Peyer's patch (tissue), 4 donors: ENCODE results near the gene TBL3. TPM values are rescaled to one million over a fixed set of nuclear protein-coding genes. Genes with fewer than 3 reads are reported as not detected.

ENCODE experiments used
- DNase-seq, 3 donors: peaks; one replicate each; pipeline ENCODE4 v3.0.0-alpha.2; 2017 to 2019
- H3K27ac ChIP-seq, 4 donors: fragments of 200-600 bp; sonication (generic); one replicate each; pipeline ENCODE4 v1.5.1; 2016 to 2019
- H3K27me3 ChIP-seq, 2 donors: fragments of 200-600 bp; sonication (generic); one replicate each; pipeline ENCODE4 v1.5.1; 2019
- H3K36me3 ChIP-seq, 3 donors: fragments of 200-600 bp; sonication (generic); one replicate each; pipeline ENCODE4 v1.5.1; 2016 to 2019
- H3K4me1 ChIP-seq, 4 donors: fragments of 200-600 bp; sonication (generic); one replicate each; pipeline ENCODE4 v1.5.1; 2016 to 2019
- H3K4me3 ChIP-seq, 4 donors: fragments of 200-600 bp; sonication (generic); 1 replicate in 3 of 4; 2 replicates in 1 of 4; pipeline ENCODE4 v1.5.1; 2016 to 2019; ENCODE audit warnings: mild to moderate bottlenecking in 1 of 4
- H3K9me3 ChIP-seq, 4 donors: fragments of 200-600 bp; sonication (generic); one replicate each; pipeline ENCODE4 v1.5.1; 2016 to 2019; ENCODE audit warnings: mild to moderate bottlenecking in 1 of 4
- CTCF ChIP-seq, 6 experiments: fragments of 450-650 bp in 4 of 6; fragments of 200-600 bp in 2 of 6; sonication (generic) in 1 of 6; IDR thresholded peaks; one replicate each; pipeline ENCODE4 v1.5.1; 2017 to 2019; ENCODE audit warnings: antibody characterized with exemption in 6 of 6, mild to moderate bottlenecking in 3 of 6, moderate library complexity in 1 of 6
- POLR2A ChIP-seq, 2 donors: fragments of 450-650 bp; IDR thresholded peaks; one replicate each; pipeline ENCODE4 v1.5.1; 2017; ENCODE audit warnings: antibody characterized with exemption in 2 of 2, mild to moderate bottlenecking in 2 of 2, moderate library complexity in 2 of 2
- total RNA-seq, 4 donors: library from RNA; depleted of rRNA; stranded (reverse); fragments of >200 nt; gene quantifications; one replicate each; pipeline ENCODE4 v1.1.0, GENCODE V29; 2016

The TBL3 gene
- total RNA-seq, 4 donors from 2014 or later, result 19.8 to 50.8 (median 39.1) TPM

DNA sequence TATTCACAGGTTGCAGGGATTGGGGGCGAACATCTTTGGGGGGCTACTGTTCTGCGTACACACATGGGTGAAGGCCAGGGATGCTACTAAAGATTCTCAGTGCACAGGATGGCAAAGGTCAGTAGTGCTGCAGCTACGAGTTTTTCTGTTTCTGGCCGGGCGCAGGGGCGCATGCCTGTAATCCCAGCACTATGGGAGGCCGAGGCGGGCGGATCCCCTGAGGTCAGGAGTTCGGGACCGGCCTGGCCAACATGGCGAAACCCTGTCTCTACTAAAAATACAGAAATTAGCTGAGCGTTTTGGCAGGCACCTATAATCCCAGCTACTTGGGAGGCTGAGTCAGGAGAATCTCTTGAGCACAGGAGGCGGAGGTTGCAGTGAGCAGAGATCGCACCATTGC, 41.7 kb downstream of the TBL3 start:
- Histone ChIP-seq H3K36me3 (no peaks in the 10 kb centered on the region), H3K27me3 (no peaks in the 10 kb centered on the region), H3K9me3 (no peaks in the 10 kb centered on the region), H3K4me3 (no peak overlapping the region), H3K4me1 (peaks cover 0 to 13% (median 3%) of the 10 kb centered on the region in 4 donors), H3K27ac (no peak overlapping the region)
- TF ChIP-seq POLR2A (IDR thresholded peaks at IDR 0.05), result no peak
- TF ChIP-seq CTCF (IDR thresholded peaks at IDR 0.05), result no peak
- no peak for DNase-seq

DNA sequence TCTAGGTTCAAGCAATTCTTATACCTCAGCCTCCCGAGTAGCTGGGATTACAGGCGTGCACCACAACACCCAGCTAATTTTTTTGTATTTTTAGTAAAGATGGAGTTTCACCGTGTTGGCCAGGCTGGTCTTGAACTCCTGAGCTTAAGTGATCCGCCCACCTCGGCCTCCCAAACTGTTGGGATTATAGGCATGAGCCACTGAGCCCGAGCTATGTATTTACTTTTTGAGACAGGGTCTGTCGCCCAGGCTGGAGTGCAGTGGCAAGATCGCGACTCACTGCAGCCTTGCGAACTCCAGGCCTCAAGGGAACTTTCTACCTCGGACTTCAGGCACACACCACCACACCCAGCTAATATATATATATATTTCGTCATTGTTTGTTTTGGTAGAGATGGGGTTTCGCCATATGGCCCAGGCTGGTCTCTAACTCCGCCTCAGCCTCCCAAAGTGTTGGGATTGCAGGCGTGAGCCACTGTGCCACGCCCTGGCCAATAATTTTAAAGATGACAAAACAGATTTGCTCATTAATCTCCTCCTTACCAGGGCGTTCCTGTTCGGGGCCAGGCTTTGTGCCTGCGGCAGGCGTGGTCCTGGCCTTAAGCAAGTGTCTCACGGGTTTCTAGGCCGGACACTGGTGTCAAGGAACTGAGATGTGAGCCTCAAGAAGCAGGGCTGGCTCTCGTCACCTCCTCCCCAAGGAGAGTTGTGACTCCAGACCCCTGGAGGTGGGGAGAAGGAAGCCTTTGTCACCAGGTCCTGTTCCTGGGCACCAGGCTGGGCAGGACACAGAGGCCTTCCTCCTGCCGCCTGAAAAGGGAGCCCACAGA, 43.5 kb downstream of the TBL3 start:
- Histone ChIP-seq H3K27me3 (peaks cover 0 to 12% of the 10 kb centered on the region in 2 donors), H3K4me3 (no peak overlapping the region), H3K27ac (peak overlapping the region in 2 of 4 donors; percentile 68 to 71), H3K4me1 (peaks cover 0 to 15% (median 5%) of the 10 kb centered on the region in 4 donors), H3K9me3 (no peaks in the 10 kb centered on the region), H3K36me3 (no peaks in the 10 kb centered on the region)
- TF ChIP-seq CTCF (IDR thresholded peaks at IDR 0.05), result peak in 1 of 6 experiments; percentile 3
- peak in 1 of 2 donors; percentile 34 for TF ChIP-seq POLR2A (IDR thresholded peaks at IDR 0.05)
- DNase-seq, result peak in 2 of 3 donors; percentile 69 to 76

DNA sequence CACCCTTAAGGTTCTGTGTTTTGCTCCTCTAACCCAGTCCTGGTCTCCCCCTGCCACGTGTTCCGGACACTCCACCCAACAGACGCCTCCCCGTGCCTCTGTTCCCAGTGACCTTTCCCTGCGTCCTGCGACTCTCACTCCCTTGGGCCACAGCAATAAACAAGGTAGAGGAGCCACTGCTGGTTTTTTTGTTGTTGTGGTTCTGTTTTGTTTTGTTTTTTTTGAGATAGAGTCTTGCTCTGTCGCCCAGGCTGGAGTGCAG, 44.0 kb downstream of the TBL3 start:
- no peaks in the 10 kb centered on the region for H3K36me3 ChIP-seq
- no peak for DNase-seq
- peak overlapping the region in 2 of 4 donors; percentile 68 to 71 for H3K27ac ChIP-seq
- TF ChIP-seq POLR2A (IDR thresholded peaks at IDR 0.05), result no peak
- TF ChIP-seq CTCF (IDR thresholded peaks at IDR 0.05), result no peak
- peaks cover 0 to 17% of the 10 kb centered on the region in 2 donors for H3K27me3 ChIP-seq
- H3K4me1 ChIP-seq, result peaks cover 0 to 15% (median 6%) of the 10 kb centered on the region in 4 donors
- H3K4me3 ChIP-seq, result no peak overlapping the region
- H3K9me3 ChIP-seq, result no peaks in the 10 kb centered on the region

DNA sequence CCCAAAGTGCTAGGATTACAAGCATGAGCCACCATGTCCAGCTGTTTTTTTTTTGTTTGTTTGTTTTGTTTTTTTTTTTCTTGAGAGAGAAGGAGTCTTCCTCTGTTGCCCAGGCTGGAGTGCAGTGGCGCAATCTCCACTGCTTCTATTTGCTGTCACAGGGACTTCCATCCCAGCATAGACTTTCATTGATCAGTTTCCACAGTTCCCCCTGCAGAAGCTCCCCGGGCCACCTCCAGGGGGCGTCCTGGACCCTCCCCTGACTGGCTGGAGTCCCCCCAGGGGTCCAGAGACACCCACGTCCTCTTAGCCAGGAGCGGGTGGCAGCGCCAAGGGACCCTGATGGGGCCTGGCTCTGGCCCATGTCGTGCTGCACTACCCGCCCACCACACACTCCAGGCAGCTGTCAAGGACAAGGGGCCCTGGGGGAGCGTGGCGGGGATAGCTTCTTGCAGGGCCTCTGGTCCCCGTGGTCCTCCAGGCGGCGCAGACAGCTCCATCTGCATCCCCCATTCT, 44.6 kb downstream of the TBL3 start:
- DNase-seq, result no peak
- Histone ChIP-seq H3K4me3 (no peak overlapping the region), H3K27me3 (peaks cover 0 to 18% of the 10 kb centered on the region in 2 donors), H3K27ac (peak overlapping the region in 1 of 4 donors; percentile 71), H3K4me1 (peaks cover 0 to 15% (median 6%) of the 10 kb centered on the region in 4 donors), H3K9me3 (no peaks in the 10 kb centered on the region), H3K36me3 (no peaks in the 10 kb centered on the region)
- TF ChIP-seq CTCF (IDR thresholded peaks at IDR 0.05) (no peak), POLR2A (IDR thresholded peaks at IDR 0.05) (no peak)

DNA sequence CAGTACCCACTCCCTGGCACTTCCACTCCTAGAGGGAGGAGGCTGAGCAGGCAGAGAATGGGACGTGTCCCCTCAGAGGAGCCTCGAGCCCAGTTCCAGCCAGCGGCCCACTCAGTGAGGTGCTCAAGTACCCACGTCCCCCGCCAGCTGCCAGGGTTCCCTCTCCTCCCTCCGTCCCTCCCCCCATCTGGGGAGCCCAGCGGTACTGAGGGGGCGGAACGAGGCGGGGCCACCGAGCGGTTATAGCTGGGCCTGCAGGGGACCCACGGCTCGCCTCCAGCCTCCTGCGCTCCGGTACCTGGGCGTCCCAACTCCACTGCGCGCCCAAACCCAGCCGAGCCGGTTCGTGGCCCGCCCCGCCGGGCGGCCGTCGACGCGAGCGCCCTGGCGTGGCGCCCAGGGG, 47.7 kb downstream of the TBL3 start, which contains the start of gene NPW:
Gene NPW (plus strand): TSS at position 268 of the 403 bp plus-strand sequence.
- Histone ChIP-seq H3K36me3 (no peaks in the 10 kb centered on the region), H3K9me3 (no peaks in the 10 kb centered on the region), H3K27me3 (peaks cover 0 to 18% of the 10 kb centered on the region in 2 donors), H3K4me3 (peak within 1 kb of the TSS in 2 of 4 donors; percentile 7 to 16), H3K4me1 (peaks cover 4 to 31% (median 13%) of the 10 kb centered on the region in 4 donors), H3K27ac (no peak within 1 kb of the TSS)
- no peak for DNase-seq
- TF ChIP-seq CTCF (IDR thresholded peaks at IDR 0.05), result no peak
